ENCODE results near the gene SERPINA12.

SERPINA12 gene

GRCh38 chr14:94441531-94442205 lies 67.6 kb downstream of the SERPINA12 start:
- DNase-seq, result no peak

GRCh38 chr14:94441130-94441529 lies 68.1 kb downstream of the SERPINA12 start:
- DNase-seq, result no peak

GRCh38 chr14:94439453-94440057 lies 69.7 kb downstream of the SERPINA12 start:
- DNase-seq, result no peak
